Urinary bladder (tissue), 4 donors: ENCODE measurements around the gene YBX2. TPM values are rescaled to one million over a fixed set of nuclear protein-coding genes. Genes with fewer than 3 reads are reported as not detected.

Experiments used
- DNase-seq: peaks from one replicate; pipeline ENCODE4 v3.0.0-alpha.2; 2015; ENCODE audit errors: extremely low spot score
- H3K27ac ChIP-seq: one replicate; pipeline ENCODE4 v1.5.1; 2013; ENCODE audit warnings: low read depth, mild to moderate bottlenecking, moderate library complexity
- H3K36me3 ChIP-seq: one replicate; pipeline ENCODE4 v1.6.1; 2013; ENCODE audit warnings: mild to moderate bottlenecking, moderate library complexity; ENCODE audit not compliant: insufficient read depth
- H3K4me1 ChIP-seq: one replicate; pipeline ENCODE4 v1.6.1; 2013; ENCODE audit warnings: mild to moderate bottlenecking, moderate library complexity; ENCODE audit not compliant: insufficient read depth
- H3K4me3 ChIP-seq: one replicate; pipeline ENCODE4 v1.5.1; 2013; ENCODE audit warnings: low read depth, low read length
- WGBS: extraction: QIAGEN DNeasy Blood & Tissue Kit; methylation state at CpG from one replicate; pipeline ENCODE4 v1.1.7; 2013; 5-methylcytosine and 5-hydroxymethylcytosine counted together
- polyA plus RNA-seq: library from polyadenylated mRNA; stranded (reverse); fragments of 200-250 nt; gene quantifications from one replicate; pipeline ENCODE4 v1.2.3, GENCODE V29; 2013
- total RNA-seq: library from RNA; depleted of rRNA; stranded (reverse); fragments of >200 nt; gene quantifications from one replicate; pipeline ENCODE4 v1.2.3, GENCODE V29; 2014
- donor health status: healthy with polysubstance abuse.
- donor health status: healthy.

Gene YBX2
- total and polyA plus RNA-seq, 2 donors, result 0.37 to 1.8 TPM

DNA sequence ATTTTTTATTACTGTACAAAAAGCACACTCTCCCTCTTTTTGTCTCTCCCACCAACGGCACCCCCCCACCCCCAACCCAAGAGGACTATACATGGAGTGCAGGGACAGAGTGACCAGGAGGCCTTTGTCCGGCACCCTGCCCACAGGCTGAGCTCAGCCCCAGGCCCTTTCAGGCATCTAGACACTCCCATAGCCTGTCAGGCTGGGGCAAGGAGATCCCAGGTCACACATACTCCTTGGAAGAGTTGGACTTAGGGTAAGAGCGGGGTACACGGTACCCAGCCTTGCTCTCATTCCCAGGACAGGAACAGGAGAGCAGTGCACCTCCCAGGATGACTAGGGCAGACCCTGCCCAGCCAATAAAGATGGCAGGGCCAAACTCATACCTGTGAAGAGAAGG is 34.3 kb downstream of the YBX2 start:
- WGBS, result 78% methylated on average over 4 of the region's 4 CpGs
- H3K27ac ChIP-seq, result no peak overlapping the region
- H3K4me3 ChIP-seq, result no peak overlapping the region
- H3K4me1 ChIP-seq, result no peaks in the 10 kb centered on the region
- H3K36me3 ChIP-seq, result no peaks in the 10 kb centered on the region
- no peak for DNase-seq

DNA sequence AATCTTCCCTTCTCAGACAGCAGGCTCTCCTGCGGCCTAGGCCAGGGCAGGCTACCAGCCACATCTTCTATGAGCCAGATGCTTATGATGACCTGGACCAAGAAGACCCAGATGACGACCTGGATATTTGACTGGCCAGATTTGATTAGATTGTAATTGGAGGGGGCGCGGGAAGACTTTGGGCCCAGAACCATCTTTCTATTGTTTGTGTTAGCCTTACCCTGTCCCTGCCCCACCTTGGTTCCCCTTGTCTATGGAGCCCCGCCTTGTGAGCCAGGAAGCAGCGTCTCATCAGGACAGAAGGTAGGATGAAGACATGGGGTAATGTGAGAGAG is 34.9 kb downstream of the YBX2 start:
- Histone ChIP-seq H3K36me3 (no peaks in the 10 kb centered on the region), H3K4me3 (no peak overlapping the region), H3K27ac (no peak overlapping the region), H3K4me1 (no peaks in the 10 kb centered on the region)
- DNase-seq, result no peak
- 95% methylated on average over 6 of the region's 6 CpGs for WGBS

DNA sequence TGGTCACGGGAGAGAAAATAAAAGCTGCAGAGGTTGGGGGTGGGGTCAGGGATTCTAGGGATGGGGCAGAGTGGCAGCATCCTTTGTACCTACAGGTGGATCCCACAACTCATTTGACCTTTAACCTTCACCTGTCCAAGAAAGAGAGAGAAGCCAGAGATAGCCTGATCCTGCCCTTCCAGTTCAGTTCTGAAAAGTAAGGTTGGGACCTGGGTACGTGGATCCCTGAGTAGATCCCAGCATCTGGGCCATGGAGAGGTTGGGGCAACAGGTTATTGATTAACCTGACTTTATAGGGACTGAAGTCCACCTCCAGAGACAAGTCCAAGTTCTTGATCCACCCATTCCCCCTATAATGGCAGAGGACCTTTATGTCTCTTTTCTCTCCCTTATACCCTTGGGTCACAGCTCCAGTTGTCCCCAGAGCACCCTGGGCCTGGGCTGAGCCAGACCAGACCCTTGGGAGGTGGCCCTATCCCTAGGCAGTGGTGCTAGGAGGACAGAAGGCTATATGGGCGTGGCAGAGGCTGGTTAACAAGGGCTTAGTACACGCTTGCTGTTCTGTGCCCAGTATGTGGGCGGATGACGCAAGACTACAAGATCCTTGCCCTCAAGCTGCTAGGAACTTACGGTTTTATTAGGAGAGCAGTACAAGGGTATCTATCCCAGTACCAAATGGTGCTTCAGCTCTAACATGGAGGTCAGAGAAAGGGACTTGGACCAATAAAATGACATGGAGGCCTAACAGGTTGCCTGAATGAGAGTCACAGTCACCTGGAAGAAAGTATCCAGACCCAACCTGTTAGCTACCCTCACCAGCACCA is 35.5 kb downstream of the YBX2 start:
- Histone ChIP-seq H3K4me1 (no peaks in the 10 kb centered on the region), H3K36me3 (no peaks in the 10 kb centered on the region), H3K27ac (no peak overlapping the region), H3K4me3 (no peak overlapping the region)
- 84% methylated on average over 7 of the region's 7 CpGs for WGBS
- DNase-seq, result no peak

DNA sequence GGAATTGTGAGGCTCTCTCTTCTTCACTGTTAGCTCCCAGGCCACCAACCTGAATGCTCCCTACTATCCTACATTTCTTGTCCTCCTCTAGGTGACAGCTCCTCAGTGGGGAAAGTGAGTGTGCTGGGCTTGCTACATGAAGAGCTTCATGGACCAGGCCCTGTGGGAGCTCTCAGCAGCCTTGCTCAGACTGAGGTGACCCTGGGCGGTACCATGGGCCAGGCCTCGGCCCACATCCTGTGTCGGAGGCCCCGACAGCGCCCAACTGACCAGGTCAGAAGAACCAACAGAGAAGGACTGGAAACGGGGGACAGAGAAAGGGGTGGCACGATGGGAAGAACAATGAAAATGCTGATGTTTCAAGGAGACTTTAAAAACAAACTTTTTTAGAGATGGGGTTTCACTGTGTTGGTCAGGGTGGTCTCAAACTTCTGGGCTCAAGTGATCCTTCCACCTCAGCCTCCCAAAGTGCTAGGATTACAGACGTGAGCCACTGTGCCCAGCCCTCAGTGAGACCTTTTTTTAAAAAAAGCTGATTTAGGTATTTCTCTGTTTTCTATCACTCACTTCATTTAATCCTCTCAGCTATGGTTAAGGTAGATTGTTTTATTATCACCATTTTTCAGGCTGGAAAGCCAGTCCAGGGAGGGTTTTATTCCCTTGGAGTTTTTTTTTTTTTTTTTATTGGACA is 37.5 kb downstream of the YBX2 start:
- Histone ChIP-seq H3K4me3 (no peak overlapping the region), H3K36me3 (no peaks in the 10 kb centered on the region), H3K27ac (no peak overlapping the region), H3K4me1 (no peaks in the 10 kb centered on the region)
- 89% methylated on average over 8 of the region's 8 CpGs for whole genome bisulfite sequencing
- DNase-seq, result no peak

DNA sequence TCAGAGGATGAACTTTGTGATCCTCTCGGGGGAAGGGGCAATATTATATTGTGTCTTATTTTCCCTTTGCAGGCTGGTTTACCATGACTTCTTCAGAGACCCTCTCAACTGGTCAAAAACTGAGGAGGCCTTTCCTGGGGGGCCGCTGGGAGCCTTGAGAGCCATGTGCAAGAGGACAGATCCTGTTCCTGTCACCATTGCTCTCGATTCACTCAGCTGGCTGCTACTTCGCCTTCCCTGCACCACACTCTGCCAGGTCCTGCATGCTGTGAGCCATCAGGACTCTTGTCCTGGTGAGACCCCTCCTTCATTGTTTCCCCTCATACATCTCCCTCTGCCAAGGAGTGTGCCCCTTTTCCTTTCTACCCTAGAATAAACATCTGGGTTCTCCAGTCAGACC is 39.9 kb downstream of the YBX2 start:
- Histone ChIP-seq H3K36me3 (no peaks in the 10 kb centered on the region), H3K27ac (no peak overlapping the region), H3K4me1 (peaks cover 3% of the 10 kb centered on the region), H3K4me3 (no peak overlapping the region)
- DNase-seq, result no peak
- 95% methylated on average over 4 of the region's 4 CpGs for WGBS

DNA sequence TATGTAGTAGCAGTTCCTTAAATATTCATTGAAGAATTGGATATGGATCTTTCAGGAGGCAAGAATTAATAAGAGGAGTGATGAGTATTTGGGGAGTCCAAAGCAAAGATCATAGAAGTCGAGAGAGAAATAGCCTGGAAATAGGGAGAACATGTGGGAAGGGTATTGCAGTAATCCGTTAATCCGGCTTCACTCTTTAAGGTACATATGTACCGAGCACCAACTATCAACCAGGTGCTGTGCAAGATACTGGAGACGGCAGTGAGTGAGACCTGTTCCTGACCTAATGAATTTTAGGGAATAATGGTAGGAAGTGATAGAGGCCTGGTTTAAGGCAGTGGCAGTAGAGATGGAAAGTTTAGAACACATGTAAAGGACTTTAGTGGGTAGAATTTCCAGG is 41.4 kb downstream of the YBX2 start:
- 70% methylated on average over 5 of the region's 5 CpGs for WGBS
- no peak for DNase-seq

DNA sequence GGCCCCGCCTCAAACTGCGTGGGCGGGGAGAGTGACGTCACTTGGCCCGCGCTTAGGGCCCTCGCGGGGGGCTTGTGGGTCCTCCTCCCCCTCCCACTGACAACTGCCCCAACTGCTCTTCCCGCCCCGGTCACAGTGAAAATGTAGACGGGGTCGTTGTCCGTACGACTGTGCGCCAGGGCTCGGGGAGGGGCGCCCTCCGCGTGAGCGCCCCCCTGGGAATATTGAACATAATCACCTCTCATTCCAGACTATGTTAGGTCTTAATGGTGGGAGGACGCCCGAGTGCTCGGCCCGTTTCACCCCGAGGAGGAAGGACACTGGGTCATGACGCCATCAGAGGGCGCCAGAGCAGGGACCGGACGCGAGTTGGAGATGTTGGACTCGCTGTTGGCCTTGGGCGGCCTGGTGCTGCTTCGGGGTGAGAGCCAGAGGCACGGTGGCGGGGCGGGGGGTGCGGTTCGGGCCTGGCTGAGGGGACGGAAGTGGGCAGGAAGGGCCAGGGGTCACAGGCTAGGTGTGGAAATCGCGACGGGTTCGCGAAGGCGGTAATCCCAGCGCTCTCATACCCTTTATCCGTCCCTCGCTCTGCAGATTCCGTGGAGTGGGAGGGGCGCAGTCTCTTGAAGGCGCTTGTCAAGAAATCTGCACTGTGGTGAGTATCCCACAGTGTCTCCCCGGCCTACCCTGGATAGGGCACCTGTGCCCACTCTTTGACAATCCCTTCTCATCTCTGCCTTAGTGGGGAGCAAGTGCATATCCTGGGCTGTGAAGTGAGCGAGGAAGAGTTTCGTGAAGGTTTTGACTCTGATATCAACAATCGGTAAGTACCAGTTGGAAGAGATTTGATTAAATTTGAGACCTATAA is 42.0 kb downstream of the YBX2 start, which contains the start of gene ELP5:
Gene ELP5 (plus strand): TSS at position 40 of the 868 bp plus-strand sequence. CDS start 336 bp downstream, at position 376.
- Histone ChIP-seq H3K4me1 (peaks cover 3% of the 10 kb centered on the region), H3K36me3 (no peaks in the 10 kb centered on the region), H3K27ac (peak within 1 kb of the TSS; percentile 97), H3K4me3 (peak within 1 kb of the TSS; percentile 92)
- under 1% methylated on average over 55 of the region's 55 CpGs for WGBS
- DNase-seq, result peak; percentile 92

More for the DNA sequence above, 41.4 kb downstream of the YBX2 start:
- Histone ChIP-seq H3K4me3 (peak overlapping the region; percentile 39), H3K27ac (no peak overlapping the region), H3K4me1 (peaks cover 3% of the 10 kb centered on the region), H3K36me3 (no peaks in the 10 kb centered on the region)

DNA sequence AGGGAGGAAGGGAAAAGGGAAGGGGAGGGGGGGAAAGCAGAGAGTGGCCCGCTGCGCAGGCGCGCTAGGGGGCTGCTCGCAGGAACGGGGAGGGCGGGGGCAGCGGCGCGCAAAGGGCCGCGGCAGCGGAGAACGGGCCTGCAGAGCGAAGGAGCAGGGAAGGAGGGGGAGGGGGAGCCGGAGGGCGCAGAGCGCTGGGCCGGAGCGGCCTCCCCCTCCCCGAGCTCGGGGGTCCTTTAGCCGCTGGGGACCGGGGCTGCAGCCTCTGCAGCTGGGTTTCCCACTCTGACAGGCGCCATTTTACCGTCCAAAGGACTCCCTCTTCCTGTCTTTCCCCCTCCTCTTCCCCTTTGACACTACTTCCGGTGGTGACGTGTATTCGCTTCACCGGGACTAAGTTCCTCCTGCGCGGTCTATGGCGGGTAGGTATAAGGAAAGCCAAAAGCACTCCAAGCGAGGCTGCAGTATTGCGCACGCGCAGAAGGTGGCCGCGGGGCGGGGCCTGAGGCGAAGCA is 42.7 kb downstream of the YBX2 start, which contains the start of gene CTDNEP1:
Gene CTDNEP1 (minus strand): TSS at position 74 of the 515 bp plus-strand sequence. CDS start 438 bp downstream, outside the sequence.
- Histone ChIP-seq H3K4me1 (peaks cover 3% of the 10 kb centered on the region), H3K36me3 (no peaks in the 10 kb centered on the region), H3K27ac (peak within 1 kb of the TSS; percentile 97), H3K4me3 (peak within 1 kb of the TSS; percentile 92)
- peak; percentile 99 for DNase-seq
- 1% methylated on average over 41 of the region's 41 CpGs for WGBS

DNA sequence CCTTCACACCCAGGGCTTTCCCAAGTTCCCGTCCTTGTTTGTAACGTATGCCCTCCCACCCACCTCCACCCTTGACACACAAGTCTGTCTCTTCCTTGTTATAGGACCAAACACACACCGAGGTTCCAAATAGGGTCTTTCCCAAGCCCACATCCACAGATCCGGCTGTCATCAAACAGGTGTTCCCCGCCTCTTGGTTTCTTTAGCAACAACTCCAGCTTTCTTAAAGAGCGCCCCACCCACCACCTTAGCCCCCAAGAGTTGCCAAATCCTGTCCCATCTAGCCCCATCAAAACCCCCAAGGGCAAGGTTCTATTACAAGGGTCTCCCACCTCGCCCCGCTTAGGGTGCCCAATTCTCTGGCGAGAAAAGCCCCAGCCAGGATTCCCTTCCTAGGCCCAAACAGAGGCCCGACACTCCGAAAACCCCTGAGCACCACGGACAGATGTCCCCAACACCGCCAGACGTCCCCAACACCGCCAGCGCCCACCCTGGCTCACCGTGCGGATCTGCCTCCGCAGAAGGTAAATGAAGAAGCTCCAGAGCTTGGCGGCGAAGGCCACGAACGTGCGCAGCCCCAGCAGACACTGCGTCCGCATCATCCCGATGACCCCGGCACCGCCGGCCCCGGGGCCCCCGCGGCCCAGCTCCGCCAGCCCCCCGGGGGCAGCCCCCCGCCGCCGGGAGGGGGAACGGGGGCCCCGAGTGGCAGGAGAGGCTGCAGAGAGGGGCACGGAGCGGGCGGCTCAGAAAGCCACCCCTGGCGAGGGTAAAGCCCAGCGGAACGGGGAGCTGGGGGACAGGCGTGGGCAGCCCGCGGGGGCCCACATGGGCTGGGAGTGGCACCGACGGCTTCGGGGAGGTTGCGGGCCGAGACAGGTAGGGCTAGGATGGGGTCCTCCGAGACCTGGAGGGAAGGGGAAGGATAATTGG is 43.5 kb downstream of the YBX2 start:
- under 1% methylated on average over 55 of the region's 55 CpGs for WGBS

DNA sequence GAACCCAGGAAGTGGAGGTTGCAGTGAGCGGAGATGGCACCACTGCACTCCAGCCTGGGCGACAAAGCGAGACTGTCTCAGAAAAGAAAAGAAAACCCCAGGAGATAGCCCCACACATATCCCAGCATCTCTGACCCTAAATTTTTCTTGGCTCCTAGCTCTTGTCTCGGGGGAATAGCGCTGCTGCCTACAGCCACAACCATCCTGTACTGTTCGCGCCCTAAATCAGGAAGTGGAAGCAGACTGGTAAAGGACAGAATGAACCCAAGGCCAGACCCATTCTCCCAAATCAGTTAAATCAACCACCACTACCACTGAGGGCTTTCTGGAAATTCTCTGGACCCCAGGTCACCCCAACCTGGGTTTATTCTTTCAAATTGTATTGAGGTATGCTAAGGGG is 44.6 kb downstream of the YBX2 start:
- WGBS, result 86% methylated on average over 7 of the region's 7 CpGs
- no peak overlapping the region for H3K27ac ChIP-seq
- no peak for DNase-seq
- H3K4me1 ChIP-seq, result peaks cover 3% of the 10 kb centered on the region
- no peak overlapping the region for H3K4me3 ChIP-seq
- no peaks in the 10 kb centered on the region for H3K36me3 ChIP-seq

More for the DNA sequence above, 43.5 kb downstream of the YBX2 start:
- peaks cover 3% of the 10 kb centered on the region for H3K4me1 ChIP-seq
- peak overlapping the region; percentile 87 for H3K27ac ChIP-seq
- DNase-seq, result no peak
- peak overlapping the region; percentile 92 for H3K4me3 ChIP-seq
- H3K36me3 ChIP-seq, result no peaks in the 10 kb centered on the region

DNA sequence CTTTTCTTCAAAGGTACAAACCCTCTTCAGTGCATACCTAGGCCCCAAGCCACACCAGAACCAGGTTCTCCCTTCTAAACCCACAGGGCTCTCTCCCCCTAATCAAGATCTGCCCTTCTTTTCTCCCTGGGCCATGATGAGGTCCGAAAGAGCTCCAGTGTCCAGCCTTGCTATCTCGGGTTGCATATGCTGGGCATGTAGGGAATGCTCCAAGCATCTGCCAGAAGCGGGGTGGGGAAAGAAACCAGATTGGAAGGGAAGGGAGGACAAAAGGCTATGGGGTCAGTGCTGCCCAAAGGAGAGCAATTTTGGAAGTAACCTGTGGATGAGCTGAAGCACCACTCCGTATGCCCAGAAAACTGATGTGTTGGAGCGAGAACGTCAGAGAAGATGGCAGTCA is 45.2 kb downstream of the YBX2 start:
- no peak for DNase-seq
- Histone ChIP-seq H3K4me1 (peaks cover 3% of the 10 kb centered on the region), H3K36me3 (no peaks in the 10 kb centered on the region), H3K27ac (no peak overlapping the region), H3K4me3 (no peak overlapping the region)
- WGBS, result 78% methylated on average over 6 of the region's 6 CpGs

DNA sequence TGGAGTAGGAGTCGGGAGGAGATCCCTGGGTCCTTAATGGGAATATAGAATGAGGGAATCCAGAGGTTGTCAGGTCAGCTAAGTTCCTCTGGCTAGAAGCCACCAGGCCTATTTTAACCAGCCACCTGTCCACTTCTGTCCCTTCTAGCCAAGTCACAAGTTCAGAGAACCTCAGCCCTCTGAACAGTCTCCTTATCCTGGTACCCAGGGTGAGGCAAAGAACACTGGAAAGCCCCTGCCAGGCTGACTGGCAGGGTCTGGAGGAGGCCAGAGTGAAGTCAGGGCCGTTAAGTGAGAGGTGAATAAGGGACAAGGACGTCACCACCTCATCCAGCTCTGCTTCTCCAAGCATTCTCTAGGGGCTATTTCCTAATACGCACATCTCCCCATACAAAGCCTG is 45.6 kb downstream of the YBX2 start:
- no peaks in the 10 kb centered on the region for H3K36me3 ChIP-seq
- DNase-seq, result no peak
- H3K27ac ChIP-seq, result no peak overlapping the region
- no peak overlapping the region for H3K4me3 ChIP-seq
- H3K4me1 ChIP-seq, result peaks cover 3% of the 10 kb centered on the region
- 73% methylated on average over 4 of the region's 4 CpGs for WGBS
